Measurements from ENCODE around the gene SNX20. TPM values are rescaled to one million over a fixed set of nuclear protein-coding genes. Genes with fewer than 3 reads are reported as not detected.
A peak's percentile ranks its signal among the peaks of the same experiment; 100 is the strongest.

The SNX20 gene
- total RNA-seq, 1 donor from 2014 or later = not detected

DNA sequence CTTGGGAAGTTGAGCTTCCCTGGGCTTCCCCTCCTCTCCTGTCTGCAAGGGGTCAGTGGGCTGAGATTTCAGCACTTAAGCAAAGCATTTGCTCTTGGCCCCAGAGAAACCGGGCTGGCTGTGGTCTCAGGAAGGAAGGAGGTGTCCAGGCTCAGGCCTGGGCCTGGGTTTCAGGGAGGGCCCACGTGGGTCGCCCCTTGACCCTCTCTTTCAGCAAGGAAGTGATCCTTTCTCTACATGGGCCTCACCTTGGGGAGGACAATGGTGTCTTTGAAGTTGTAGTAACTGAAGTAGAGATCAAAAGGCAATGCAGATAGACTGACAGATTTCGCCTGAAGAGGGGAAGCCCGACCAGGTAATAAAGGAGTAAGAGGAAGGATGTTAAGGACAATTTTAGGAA lies 15.0 kb upstream of the SNX20 start:
- Mint-ChIP-seq H3K4me1 (peaks cover 6% of the 10 kb centered on the region), H3K9me3 (no peaks in the 10 kb centered on the region), H3K27me3 (ENCODE audit: low read depth) (peaks cover 47% of the 10 kb centered on the region), H3K4me3 (no peak overlapping the region), H3K27ac (no peak overlapping the region), H3K36me3 (no peaks in the 10 kb centered on the region)
- TF ChIP-seq, protein P1, sequence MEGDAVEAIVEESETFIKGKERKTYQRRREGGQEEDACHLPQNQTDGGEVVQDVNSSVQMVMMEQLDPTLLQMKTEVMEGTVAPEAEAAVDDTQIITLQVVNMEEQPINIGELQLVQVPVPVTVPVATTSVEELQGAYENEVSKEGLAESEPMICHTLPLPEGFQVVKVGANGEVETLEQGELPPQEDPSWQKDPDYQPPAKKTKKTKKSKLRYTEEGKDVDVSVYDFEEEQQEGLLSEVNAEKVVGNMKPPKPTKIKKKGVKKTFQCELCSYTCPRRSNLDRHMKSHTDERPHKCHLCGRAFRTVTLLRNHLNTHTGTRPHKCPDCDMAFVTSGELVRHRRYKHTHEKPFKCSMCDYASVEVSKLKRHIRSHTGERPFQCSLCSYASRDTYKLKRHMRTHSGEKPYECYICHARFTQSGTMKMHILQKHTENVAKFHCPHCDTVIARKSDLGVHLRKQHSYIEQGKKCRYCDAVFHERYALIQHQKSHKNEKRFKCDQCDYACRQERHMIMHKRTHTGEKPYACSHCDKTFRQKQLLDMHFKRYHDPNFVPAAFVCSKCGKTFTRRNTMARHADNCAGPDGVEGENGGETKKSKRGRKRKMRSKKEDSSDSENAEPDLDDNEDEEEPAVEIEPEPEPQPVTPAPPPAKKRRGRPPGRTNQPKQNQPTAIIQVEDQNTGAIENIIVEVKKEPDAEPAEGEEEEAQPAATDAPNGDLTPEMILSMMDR (IDR thresholded peaks at IDR 0.05; ENCODE audit: unreplicated experiment) = no peak
- DNase-seq (ENCODE audit: low spot score in 2 of 2, unreplicated experiment in 2 of 2) = no peak

DNA sequence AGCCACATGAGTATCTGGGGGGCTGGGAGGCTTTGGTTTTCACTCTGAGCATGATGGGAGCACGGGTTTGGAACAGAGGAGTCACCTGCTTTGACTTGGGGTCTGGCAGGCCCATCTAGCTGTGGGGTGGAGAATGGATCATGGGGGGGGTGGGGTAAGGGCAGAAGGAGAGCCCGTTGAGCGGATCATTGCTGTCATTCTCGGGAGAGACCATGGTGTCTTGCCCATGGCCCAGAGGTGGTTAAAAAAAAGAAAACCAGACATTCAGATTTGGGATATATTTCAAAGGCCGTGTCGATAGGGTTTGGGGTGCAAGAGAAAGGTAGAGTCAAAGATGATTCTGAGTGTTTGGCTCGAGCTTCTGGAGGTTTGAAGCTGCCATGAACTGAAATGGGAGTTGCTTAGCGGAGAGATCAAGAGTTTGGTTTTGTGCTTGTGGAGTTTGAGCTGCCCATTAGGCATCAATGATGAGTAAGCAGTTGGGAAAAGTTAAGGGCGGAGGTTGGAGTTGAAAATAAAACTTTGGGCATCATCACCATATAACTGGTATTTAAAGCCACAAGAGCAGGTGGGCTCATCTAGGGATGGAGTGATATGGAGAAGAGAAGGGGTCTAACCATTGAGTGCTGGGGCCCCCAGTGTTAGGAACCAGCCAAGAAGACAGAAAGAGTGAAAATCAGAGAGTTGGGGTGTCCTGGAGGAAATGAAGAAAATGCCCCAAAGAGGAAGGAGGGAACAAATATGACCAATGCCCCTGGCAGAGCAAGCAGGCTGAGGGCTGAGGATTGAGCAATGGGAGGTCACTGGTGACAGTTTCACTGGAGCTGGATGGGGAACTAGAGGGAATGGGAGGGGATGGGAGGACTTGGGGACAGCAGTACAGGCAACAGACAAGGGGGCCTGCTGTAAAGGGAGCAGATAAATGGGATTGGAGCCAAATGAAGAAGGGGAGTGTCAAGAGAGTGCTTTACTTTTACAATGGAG lies 14.2 kb upstream of the SNX20 start:
- no peak overlapping the region for H3K27ac Mint-ChIP-seq
- H3K36me3 Mint-ChIP-seq = no peaks in the 10 kb centered on the region
- H3K9me3 Mint-ChIP-seq = no peaks in the 10 kb centered on the region
- no peak for DNase-seq (ENCODE audit: low spot score in 2 of 2, unreplicated experiment in 2 of 2)
- peaks cover 54% of the 10 kb centered on the region for H3K27me3 Mint-ChIP-seq (ENCODE audit: low read depth)
- H3K4me1 Mint-ChIP-seq = peaks cover 6% of the 10 kb centered on the region
- TF ChIP-seq, protein P1 (IDR thresholded peaks at IDR 0.05; ENCODE audit: unreplicated experiment) = no peak
- no peak overlapping the region for H3K4me3 Mint-ChIP-seq

- Mint-ChIP-seq H3K27ac (no peak overlapping the region), H3K4me1 (peaks cover 6% of the 10 kb centered on the region), H3K9me3 (no peaks in the 10 kb centered on the region), H3K36me3 (no peaks in the 10 kb centered on the region), H3K4me3 (peak overlapping the region; percentile 42), H3K27me3 (ENCODE audit: low read depth) (peaks cover 51% of the 10 kb centered on the region)
- no peak for DNase-seq (ENCODE audit: low spot score in 2 of 2, unreplicated experiment in 2 of 2)
- TF ChIP-seq, protein P1 (IDR thresholded peaks at IDR 0.05; ENCODE audit: unreplicated experiment) = no peak
Observed at GRCh38 chr16:50694206-50694605, 13.1 kb upstream of the SNX20 start.

- Mint-ChIP-seq H3K4me3 (peak within 1 kb of the TSS; percentile 42), H3K4me1 (peaks cover 6% of the 10 kb centered on the region), H3K27ac (no peak within 1 kb of the TSS), H3K27me3 (ENCODE audit: low read depth) (peaks cover 54% of the 10 kb centered on the region), H3K9me3 (no peaks in the 10 kb centered on the region), H3K36me3 (no peaks in the 10 kb centered on the region)
- no peak for DNase-seq (ENCODE audit: low spot score in 2 of 2, unreplicated experiment in 2 of 2)
- TF ChIP-seq, protein P1 (IDR thresholded peaks at IDR 0.05; ENCODE audit: unreplicated experiment) = no peak
Observed at GRCh38 chr16:50692999-50693781, 12.1 kb upstream of the SNX20 start, which contains the start of gene NOD2. NOD2 (plus strand) TSS chr16:50693606; CDS start chr16:50699496, 5,890 bp downstream.

DNA sequence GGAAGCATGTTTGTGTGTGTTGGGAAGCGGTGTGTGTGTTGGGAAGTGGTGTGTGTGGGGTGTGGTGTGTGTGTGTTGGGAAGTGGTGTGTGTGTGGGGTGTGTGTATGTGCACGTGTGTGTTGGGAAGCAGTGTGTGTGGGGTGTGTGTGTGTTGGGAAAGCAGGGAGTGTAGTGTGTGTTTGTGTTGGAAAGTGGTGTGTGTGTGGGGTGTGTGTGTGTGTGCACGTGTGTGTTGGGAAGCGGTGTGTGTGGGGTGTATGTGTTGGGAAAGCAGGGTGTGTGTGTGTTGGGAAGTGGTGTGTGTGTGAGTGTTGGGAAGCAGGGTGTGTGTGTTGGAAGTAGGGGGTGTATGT lies 11.5 kb upstream of the SNX20 start:
- DNase-seq (ENCODE audit: low spot score in 2 of 2, unreplicated experiment in 2 of 2) = no peak
- Mint-ChIP-seq H3K9me3 (no peaks in the 10 kb centered on the region), H3K27ac (no peak overlapping the region), H3K36me3 (no peaks in the 10 kb centered on the region), H3K27me3 (ENCODE audit: low read depth) (peaks cover 56% of the 10 kb centered on the region), H3K4me3 (peak overlapping the region; percentile 22), H3K4me1 (peaks cover 6% of the 10 kb centered on the region)
- TF ChIP-seq, protein P1 (IDR thresholded peaks at IDR 0.05; ENCODE audit: unreplicated experiment) = no peak
